ENCODE results near the gene CCDC149. TPM values are rescaled to one million over a fixed set of nuclear protein-coding genes. Genes with fewer than 3 reads are reported as not detected.

Gene CCDC149
- total RNA-seq, 4 donors from 2014 or later: 3.4 to 10.0 (median 7.7) TPM

DNA sequence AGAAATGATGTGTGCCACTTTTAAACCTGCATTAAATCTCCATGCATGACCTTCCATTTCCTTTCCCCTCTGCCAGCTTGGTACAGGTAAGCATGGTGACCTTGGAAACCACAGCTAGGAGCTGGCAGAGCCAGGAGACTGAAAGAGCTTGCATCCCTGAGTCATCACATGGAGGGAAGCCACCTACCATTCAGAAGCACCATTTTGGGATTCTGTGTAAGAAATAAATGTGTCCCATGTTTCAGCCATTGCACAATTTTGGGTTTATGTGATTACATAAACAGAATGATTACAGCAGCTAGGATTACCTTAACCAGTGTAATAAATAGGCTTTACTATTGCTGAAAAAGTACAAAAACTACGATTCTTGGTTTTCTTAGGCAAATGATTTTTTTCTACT lies 17.3 kb upstream of the CCDC149 start:
- no peak for TF ChIP-seq POLR2A (IDR thresholded peaks at IDR 0.05)
- TF ChIP-seq, protein P1, sequence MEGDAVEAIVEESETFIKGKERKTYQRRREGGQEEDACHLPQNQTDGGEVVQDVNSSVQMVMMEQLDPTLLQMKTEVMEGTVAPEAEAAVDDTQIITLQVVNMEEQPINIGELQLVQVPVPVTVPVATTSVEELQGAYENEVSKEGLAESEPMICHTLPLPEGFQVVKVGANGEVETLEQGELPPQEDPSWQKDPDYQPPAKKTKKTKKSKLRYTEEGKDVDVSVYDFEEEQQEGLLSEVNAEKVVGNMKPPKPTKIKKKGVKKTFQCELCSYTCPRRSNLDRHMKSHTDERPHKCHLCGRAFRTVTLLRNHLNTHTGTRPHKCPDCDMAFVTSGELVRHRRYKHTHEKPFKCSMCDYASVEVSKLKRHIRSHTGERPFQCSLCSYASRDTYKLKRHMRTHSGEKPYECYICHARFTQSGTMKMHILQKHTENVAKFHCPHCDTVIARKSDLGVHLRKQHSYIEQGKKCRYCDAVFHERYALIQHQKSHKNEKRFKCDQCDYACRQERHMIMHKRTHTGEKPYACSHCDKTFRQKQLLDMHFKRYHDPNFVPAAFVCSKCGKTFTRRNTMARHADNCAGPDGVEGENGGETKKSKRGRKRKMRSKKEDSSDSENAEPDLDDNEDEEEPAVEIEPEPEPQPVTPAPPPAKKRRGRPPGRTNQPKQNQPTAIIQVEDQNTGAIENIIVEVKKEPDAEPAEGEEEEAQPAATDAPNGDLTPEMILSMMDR (IDR thresholded peaks at IDR 0.05): no peak
- TF ChIP-seq EP300 (IDR thresholded peaks at IDR 0.05; ENCODE audit: low read depth): no peak
- no peak for TF ChIP-seq POLR2AphosphoS5 (IDR thresholded peaks at IDR 0.05)
- H3K4me3 ChIP-seq: no peak overlapping the region
- no peaks in the 10 kb centered on the region for H3K36me3 ChIP-seq
- H3K4me1 ChIP-seq: peaks cover 0 to 5% (median 0%) of the 10 kb centered on the region in 4 donors
- H3K27ac ChIP-seq: no peak overlapping the region
- in situ Hi-C loops (cut with MboI; ENCODE audit: low pct_ligation_motif_present in 1 of 4, low pct_unique_long_range_greater_than_20kb in 1 of 4, low sequenced_read_pairs in 3 of 4): no loop called here
- H3K27me3 ChIP-seq: peaks cover 5% of the 10 kb centered on the region
- intact Hi-C loops (cut with DNase I; ENCODE audit: low total_unique reads): no loop called here
- peaks cover 0 to 7% of the 10 kb centered on the region in 2 donors for H3K9me3 ChIP-seq
- no peak for DNase-seq
- 70 to 82% methylated on average over 1 of the region's 1 CpG for WGBS, 2 donors (ENCODE audit: low coverage in 1 of 2)

DNA sequence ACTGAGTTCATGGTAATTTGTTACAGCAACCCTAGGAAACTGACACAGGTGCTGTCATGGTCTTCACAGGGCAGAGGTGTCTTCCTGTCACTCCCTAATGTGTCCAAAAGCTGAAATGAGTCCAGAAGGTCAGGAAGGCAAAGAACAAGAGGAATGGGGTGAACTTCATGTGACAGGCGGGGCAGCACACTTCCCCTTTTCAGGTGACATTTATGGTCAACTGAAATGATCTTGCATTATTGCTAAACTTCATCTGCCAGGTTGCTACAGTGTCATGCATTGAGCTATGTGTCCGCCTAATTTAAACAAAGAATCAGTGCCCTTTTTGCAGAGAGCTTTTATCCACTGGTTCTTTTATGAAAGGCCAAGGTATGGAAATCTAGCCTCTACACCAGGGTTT lies 15.9 kb upstream of the CCDC149 start:
- peaks cover 0 to 5% (median 0%) of the 10 kb centered on the region in 4 donors for H3K4me1 ChIP-seq
- H3K4me3 ChIP-seq: no peak overlapping the region
- no peak for DNase-seq
- peaks cover 5% of the 10 kb centered on the region for H3K27me3 ChIP-seq
- TF ChIP-seq POLR2AphosphoS5 (IDR thresholded peaks at IDR 0.05) (no peak), EP300 (IDR thresholded peaks at IDR 0.05; ENCODE audit: low read depth) (no peak), POLR2A (IDR thresholded peaks at IDR 0.05) (no peak)
- TF ChIP-seq, protein P1 (IDR thresholded peaks at IDR 0.05): no peak
- no peak overlapping the region for H3K27ac ChIP-seq
- H3K36me3 ChIP-seq: no peaks in the 10 kb centered on the region
- in situ Hi-C loops (cut with MboI; ENCODE audit: low pct_ligation_motif_present in 1 of 4, low pct_unique_long_range_greater_than_20kb in 1 of 4, low sequenced_read_pairs in 3 of 4) (no loop called here), intact Hi-C loops (cut with DNase I; ENCODE audit: low total_unique reads) (no loop called here)
- no peaks in the 10 kb centered on the region for H3K9me3 ChIP-seq
- WGBS, 2 donors (ENCODE audit: low coverage in 1 of 2): 83% methylated on average over 2 of the region's 2 CpGs; no CpG with 5 or more reads in 1 of the 2 donors

GRCh38 chr4:24927049-24927448 lies 14.2 kb upstream of the CCDC149 start:
- DNase-seq: no peak
- Histone ChIP-seq H3K36me3 (no peaks in the 10 kb centered on the region), H3K27ac (no peak overlapping the region), H3K4me3 (no peak overlapping the region), H3K27me3 (peaks cover 5% of the 10 kb centered on the region), H3K4me1 (peaks cover 0 to 5% (median 0%) of the 10 kb centered on the region in 4 donors), H3K9me3 (no peaks in the 10 kb centered on the region)
- TF ChIP-seq EP300 (IDR thresholded peaks at IDR 0.05; ENCODE audit: low read depth) (no peak), POLR2AphosphoS5 (IDR thresholded peaks at IDR 0.05) (no peak), POLR2A (IDR thresholded peaks at IDR 0.05) (no peak)
- TF ChIP-seq, protein P1 (IDR thresholded peaks at IDR 0.05): no peak
- 50 to 69% methylated on average over 4 of the region's 4 CpGs for WGBS, 2 donors (ENCODE audit: low coverage in 1 of 2)
- in situ Hi-C loops (cut with MboI; ENCODE audit: low pct_ligation_motif_present in 1 of 4, low pct_unique_long_range_greater_than_20kb in 1 of 4, low sequenced_read_pairs in 3 of 4): no loop called here
- intact Hi-C loops (cut with DNase I; ENCODE audit: low total_unique reads): no loop called here

DNA sequence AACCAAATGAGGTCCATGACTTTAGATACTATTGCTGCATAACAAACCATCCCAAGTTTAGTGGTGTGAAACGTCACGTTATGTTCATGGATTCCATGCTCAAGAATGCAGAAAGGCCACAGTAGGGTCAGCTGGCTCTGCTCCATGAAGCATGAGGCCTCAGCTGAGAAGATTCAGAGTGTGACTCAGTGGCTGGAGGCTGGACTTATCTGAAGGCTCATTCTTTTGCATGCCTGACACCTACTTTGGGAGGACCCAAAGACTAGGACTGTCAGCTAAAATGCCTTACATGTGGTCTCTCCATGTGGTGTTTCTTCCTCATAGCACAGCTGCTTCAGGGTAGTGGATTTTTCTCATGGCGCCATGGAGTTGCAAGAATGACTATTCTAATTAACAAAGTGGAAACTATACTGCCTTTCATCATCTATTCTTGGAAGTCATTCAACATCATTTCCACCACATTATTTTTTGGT lies 11.5 kb upstream of the CCDC149 start:
- WGBS, 2 donors (ENCODE audit: low coverage in 1 of 2): 77 to 83% methylated on average over 2 to 3 of the region's 3 CpGs
- DNase-seq: no peak
- in situ Hi-C loops (cut with MboI; ENCODE audit: low pct_ligation_motif_present in 1 of 4, low pct_unique_long_range_greater_than_20kb in 1 of 4, low sequenced_read_pairs in 3 of 4) (loop anchor here in 1 of 4 donors (25.0 kb wide), 1 partner anchor 437 kb away; no protein-coding TSS in a partner anchor), intact Hi-C loops (cut with DNase I; ENCODE audit: low total_unique reads) (no loop called here)
- Histone ChIP-seq H3K4me1 (peaks cover 0 to 5% (median 0%) of the 10 kb centered on the region in 4 donors), H3K9me3 (no peaks in the 10 kb centered on the region), H3K27ac (no peak overlapping the region), H3K4me3 (no peak overlapping the region), H3K27me3 (peaks cover 5% of the 10 kb centered on the region), H3K36me3 (no peaks in the 10 kb centered on the region)
- TF ChIP-seq, protein P1 (IDR thresholded peaks at IDR 0.05): no peak
- TF ChIP-seq POLR2A (IDR thresholded peaks at IDR 0.05) (no peak), EP300 (IDR thresholded peaks at IDR 0.05; ENCODE audit: low read depth) (no peak), POLR2AphosphoS5 (IDR thresholded peaks at IDR 0.05) (no peak)

All from transverse colon (tissue), 4 donors.